Measurements from ENCODE around the gene FAM114A1.
"Not testable (repeated sequence)": the region's sequence is repeated elsewhere in the genome, so short reads cannot be mapped to it uniquely, and the experiment has no call there.

FAM114A1 gene

DNA sequence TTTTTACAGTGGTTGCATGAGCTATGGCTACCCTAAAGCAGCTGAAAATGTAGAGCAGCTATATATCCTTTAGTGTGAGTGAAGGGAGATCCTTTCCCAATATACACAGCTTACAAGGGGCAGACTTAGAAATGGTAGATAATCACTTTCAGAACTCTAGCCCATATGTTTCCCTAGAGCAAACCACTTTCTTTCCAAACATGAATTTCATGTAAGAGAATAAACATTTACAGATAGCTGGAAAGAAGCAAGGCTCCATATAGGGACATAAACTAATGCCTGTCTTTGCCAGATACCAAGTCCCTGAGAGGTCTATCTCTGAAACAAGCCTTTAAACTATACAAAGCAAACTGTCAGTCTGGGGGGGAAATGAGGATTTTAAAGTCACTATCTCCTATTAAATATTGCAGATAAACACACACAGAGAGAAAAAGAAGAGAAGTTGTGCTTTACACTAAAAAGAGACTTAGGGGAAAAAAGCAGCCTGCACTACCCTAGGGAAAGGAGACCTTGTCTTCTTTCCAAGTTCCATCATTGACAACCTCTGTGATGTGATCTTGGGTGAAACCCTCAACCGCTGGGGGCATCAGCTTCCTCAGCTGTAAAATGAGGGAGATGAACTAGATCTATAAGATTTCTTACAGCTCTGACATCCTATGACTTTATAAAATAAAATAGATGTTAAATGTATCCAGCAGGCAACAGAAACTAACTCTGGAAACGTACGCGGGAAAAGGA lies 91.0 kb downstream of the FAM114A1 start:
- no peak overlapping the region for H3K4me3 ChIP-seq (ENCODE audit: low read length)
- H3K36me3 ChIP-seq (ENCODE audit: insufficient read depth, low read length) = no peaks in the 10 kb centered on the region
- H3K4me1 ChIP-seq (ENCODE audit: control insufficient read depth, insufficient read depth, low read length) = no peaks in the 10 kb centered on the region
- H3K4me2 ChIP-seq (ENCODE audit: low read length) = no peak overlapping the region
- no peaks in the 10 kb centered on the region for H3K9me3 ChIP-seq (replicated peaks; ENCODE audit: low read length)
- H3K9ac ChIP-seq (ENCODE audit: low read depth, low read length) = no peak overlapping the region
- no peaks in the 10 kb centered on the region for H3K27me3 ChIP-seq (ENCODE audit: control insufficient read depth, insufficient read depth, low read length)

DNA sequence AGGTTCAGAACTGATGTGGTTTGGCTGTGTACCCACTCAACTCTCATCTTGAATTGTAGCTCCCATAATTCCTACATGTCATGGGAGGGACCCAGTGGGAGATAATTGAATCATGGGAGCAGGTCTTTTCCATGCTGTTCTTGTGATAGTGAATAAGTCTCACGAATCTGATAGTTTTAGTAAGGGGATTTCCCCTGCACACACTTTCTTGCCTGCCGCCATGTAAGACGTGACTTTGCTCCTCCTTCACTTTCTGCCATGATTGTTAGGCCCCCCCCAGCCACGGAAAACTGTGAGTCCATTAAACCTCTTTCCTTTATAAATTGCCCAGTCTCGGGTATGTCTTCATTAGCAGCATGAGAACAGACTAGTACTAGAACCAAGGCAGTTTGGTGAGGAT lies 91.6 kb downstream of the FAM114A1 start:
- not testable (repeated sequence) for H3K9me3 ChIP-seq (replicated peaks; ENCODE audit: low read length); H3K4me2 ChIP-seq (ENCODE audit: low read length); H3K4me1 ChIP-seq (ENCODE audit: control insufficient read depth, insufficient read depth, low read length); H3K27me3 ChIP-seq (ENCODE audit: control insufficient read depth, insufficient read depth, low read length); H3K36me3 ChIP-seq (ENCODE audit: insufficient read depth, low read length); H3K4me3 ChIP-seq (ENCODE audit: low read length); H3K9ac ChIP-seq (ENCODE audit: low read depth, low read length)

DNA sequence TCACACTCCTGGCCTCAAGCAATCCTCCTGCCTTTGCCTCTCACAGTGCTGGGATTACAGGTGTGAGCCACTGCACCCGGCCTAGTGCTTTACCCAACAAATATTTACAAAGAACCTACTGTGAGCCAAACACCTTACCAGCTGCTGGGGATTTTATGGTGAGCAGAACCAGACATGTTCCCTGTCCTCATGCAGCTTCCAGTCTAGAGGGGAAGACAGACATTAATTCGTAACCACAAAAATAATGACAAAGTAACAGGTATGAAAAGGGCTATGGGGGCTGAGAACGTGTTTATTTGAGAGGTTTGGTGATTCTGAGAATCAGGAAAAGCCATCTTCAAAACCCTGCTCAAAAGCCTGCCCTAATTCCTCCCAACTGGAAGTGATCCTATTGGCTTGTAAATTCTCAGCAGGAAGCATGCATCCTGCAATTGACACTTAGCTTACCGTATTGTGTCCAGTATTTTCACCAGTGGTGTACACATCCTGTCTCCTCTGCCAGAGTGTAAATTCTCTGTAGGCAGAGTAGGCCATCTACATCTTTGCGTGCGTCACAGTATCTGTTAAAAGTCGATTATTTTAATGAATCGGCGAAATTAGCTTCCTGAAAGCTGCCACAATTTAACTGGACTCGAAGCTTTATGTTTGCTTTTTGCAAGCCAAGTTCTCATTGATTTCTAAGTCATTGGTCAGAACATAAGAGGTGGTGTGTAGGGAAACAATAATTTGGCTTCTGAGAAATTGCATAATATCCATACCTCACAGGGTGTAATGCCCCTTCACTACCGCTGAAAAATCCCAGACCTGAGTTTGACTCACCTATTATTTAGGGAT lies 97.6 kb downstream of the FAM114A1 start:
- Histone ChIP-seq H3K9me3 (replicated peaks; ENCODE audit: low read length) (no peaks in the 10 kb centered on the region), H3K36me3 (ENCODE audit: insufficient read depth, low read length) (no peaks in the 10 kb centered on the region), H3K9ac (ENCODE audit: low read depth, low read length) (no peak overlapping the region), H3K4me1 (ENCODE audit: control insufficient read depth, insufficient read depth, low read length) (no peaks in the 10 kb centered on the region), H3K4me3 (ENCODE audit: low read length) (no peak overlapping the region), H3K4me2 (ENCODE audit: low read length) (no peak overlapping the region), H3K27me3 (ENCODE audit: control insufficient read depth, insufficient read depth, low read length) (no peaks in the 10 kb centered on the region)

DNA sequence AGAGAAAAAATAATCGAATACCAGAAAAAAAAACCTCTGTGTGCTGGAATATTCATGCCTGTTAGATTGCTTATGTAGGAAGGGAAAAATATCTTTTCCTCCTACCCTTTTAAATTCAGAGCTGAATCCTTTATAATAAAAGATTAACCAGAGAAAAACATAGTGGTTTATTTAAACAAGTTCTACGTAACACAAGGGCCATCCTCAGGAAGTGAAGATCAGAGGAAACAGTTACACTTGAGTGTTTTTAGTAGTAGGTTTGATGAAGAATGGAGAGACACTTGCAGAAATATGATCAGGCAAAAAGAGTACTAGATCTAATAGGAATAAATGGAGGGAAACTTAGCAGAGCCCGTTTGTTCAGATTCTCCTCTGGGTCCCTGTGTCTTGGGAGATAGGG lies 98.3 kb downstream of the FAM114A1 start:
- Histone ChIP-seq H3K9ac (ENCODE audit: low read depth, low read length) (no peak overlapping the region), H3K36me3 (ENCODE audit: insufficient read depth, low read length) (no peaks in the 10 kb centered on the region), H3K4me1 (ENCODE audit: control insufficient read depth, insufficient read depth, low read length) (no peaks in the 10 kb centered on the region), H3K4me2 (ENCODE audit: low read length) (no peak overlapping the region), H3K4me3 (ENCODE audit: low read length) (no peak overlapping the region), H3K27me3 (ENCODE audit: control insufficient read depth, insufficient read depth, low read length) (no peaks in the 10 kb centered on the region), H3K9me3 (replicated peaks; ENCODE audit: low read length) (no peaks in the 10 kb centered on the region)

DNA sequence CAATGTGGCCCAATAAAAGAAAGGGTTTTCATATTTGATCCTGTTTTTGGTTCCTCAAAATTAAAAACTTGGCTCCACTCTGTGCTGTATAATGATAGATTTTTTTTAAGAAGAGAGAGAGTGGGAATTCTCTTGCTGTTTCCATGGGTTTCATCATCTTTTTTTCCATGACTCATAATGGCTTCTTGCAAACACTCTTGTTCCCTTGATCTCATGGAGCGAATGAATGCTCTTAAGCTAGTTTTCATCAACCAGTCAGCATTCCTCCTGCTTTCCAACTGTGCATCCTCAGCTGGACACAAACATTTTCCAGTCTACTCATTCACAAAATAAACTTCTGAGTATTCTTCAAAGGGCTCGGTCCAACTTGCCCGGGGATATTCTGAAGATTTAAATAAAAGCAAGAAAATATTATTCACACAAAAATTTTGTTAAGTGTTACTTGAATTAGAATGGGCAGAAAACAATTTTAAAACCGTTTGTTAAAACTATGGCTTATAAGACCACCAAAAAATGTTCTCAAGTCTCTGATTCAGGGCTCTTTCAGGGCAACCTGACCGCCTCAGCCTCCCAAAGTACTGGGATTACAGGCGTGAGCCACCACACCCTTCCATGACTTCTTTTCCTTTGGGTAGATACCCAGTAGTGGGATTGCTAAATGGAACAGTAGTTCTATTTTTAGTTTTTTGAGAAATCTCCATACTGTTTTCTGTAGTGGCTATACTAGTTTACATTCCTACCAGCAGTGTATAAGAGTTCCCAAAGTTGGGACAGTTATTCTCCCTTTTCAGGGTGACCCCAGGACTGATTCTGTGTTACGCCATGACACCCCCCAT lies 99.9 kb downstream of the FAM114A1 start:
- Histone ChIP-seq H3K9me3 (replicated peaks; ENCODE audit: low read length) (no peaks in the 10 kb centered on the region), H3K9ac (ENCODE audit: low read depth, low read length) (no peak overlapping the region), H3K4me3 (ENCODE audit: low read length) (no peak overlapping the region), H3K4me1 (ENCODE audit: control insufficient read depth, insufficient read depth, low read length) (no peaks in the 10 kb centered on the region), H3K4me2 (ENCODE audit: low read length) (no peak overlapping the region), H3K27me3 (ENCODE audit: control insufficient read depth, insufficient read depth, low read length) (no peaks in the 10 kb centered on the region), H3K36me3 (ENCODE audit: insufficient read depth, low read length) (no peaks in the 10 kb centered on the region)

DNA sequence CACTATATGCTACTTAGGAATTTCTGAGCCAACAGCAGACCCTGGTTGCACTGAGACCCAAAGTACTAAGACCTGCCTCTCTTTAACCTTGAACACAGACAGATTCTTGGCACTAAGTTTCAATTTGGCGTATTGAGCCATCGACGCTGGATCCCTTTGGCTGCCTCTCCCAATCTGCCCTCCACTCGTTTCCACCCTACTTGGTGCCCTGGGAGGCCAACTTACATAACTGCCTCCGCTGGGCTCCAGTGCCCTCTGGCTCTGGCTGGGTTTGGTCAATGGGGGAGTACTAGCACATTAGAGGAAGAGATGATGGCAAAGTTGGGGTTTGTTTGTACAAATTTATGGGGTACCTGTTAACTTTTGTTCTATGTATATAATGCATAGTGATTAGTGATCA lies 101.1 kb downstream of the FAM114A1 start:
- no peak overlapping the region for H3K9ac ChIP-seq (ENCODE audit: low read depth, low read length)
- H3K36me3 ChIP-seq (ENCODE audit: insufficient read depth, low read length) = no peaks in the 10 kb centered on the region

DNA sequence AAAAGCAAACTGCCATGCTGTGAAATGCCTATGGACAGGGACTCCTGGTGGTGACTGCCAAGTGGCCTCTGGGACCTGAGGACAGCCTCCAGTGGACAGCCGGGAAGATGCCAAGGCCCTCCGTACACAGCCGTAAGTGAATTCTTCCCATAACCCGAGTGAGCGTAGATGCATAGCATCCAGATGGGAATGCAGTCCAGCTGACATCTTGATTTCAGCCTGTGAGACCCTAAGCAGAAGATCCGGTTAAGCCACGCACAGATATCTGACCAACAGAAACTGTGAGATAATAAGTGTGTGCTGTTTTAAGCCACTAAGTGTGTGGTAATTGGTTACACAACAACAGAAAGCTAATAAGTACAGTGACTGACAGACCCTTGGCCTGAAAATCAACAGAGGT lies 108.7 kb downstream of the FAM114A1 start:
- H3K4me3 ChIP-seq (ENCODE audit: low read length) = no peak overlapping the region
- H3K9ac ChIP-seq (ENCODE audit: low read depth, low read length) = no peak overlapping the region
- no peaks in the 10 kb centered on the region for H3K9me3 ChIP-seq (replicated peaks; ENCODE audit: low read length)
- no peak overlapping the region for H3K4me2 ChIP-seq (ENCODE audit: low read length)
- no peaks in the 10 kb centered on the region for H3K27me3 ChIP-seq (ENCODE audit: control insufficient read depth, insufficient read depth, low read length)
- H3K36me3 ChIP-seq (ENCODE audit: insufficient read depth, low read length) = no peaks in the 10 kb centered on the region
- H3K4me1 ChIP-seq (ENCODE audit: control insufficient read depth, insufficient read depth, low read length) = peaks cover 7% of the 10 kb centered on the region

More for the DNA sequence above, 101.1 kb downstream of the FAM114A1 start:
- Histone ChIP-seq H3K9me3 (replicated peaks; ENCODE audit: low read length) (no peaks in the 10 kb centered on the region), H3K27me3 (ENCODE audit: control insufficient read depth, insufficient read depth, low read length) (no peaks in the 10 kb centered on the region), H3K4me2 (ENCODE audit: low read length) (no peak overlapping the region), H3K4me3 (ENCODE audit: low read length) (no peak overlapping the region), H3K4me1 (ENCODE audit: control insufficient read depth, insufficient read depth, low read length) (no peaks in the 10 kb centered on the region)

DNA sequence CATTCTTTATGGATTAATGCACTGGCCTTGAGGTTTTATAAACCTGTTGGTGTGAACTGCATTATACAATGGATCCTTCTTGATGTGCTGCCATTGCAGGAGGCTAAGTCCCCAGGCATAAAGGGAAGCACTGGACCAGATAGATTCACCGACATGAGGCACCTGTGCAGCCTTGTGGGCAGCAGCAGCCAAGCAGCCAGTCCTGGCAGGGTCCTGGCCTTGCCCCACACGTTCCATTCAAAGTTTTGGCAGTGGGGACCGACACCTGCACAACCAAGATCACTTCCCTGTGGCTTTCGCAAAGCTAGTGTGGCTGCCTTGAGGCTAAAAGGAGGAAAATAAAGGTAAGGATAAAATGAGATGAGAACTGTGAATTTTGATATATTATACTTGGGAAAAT lies 111.5 kb downstream of the FAM114A1 start:
- Histone ChIP-seq H3K4me3 (ENCODE audit: low read length) (no peak overlapping the region), H3K27me3 (ENCODE audit: control insufficient read depth, insufficient read depth, low read length) (no peaks in the 10 kb centered on the region), H3K9me3 (replicated peaks; ENCODE audit: low read length) (no peaks in the 10 kb centered on the region), H3K9ac (ENCODE audit: low read depth, low read length) (no peak overlapping the region), H3K4me2 (ENCODE audit: low read length) (no peak overlapping the region), H3K36me3 (ENCODE audit: insufficient read depth, low read length) (no peaks in the 10 kb centered on the region), H3K4me1 (ENCODE audit: control insufficient read depth, insufficient read depth, low read length) (peaks cover 33% of the 10 kb centered on the region)

DNA sequence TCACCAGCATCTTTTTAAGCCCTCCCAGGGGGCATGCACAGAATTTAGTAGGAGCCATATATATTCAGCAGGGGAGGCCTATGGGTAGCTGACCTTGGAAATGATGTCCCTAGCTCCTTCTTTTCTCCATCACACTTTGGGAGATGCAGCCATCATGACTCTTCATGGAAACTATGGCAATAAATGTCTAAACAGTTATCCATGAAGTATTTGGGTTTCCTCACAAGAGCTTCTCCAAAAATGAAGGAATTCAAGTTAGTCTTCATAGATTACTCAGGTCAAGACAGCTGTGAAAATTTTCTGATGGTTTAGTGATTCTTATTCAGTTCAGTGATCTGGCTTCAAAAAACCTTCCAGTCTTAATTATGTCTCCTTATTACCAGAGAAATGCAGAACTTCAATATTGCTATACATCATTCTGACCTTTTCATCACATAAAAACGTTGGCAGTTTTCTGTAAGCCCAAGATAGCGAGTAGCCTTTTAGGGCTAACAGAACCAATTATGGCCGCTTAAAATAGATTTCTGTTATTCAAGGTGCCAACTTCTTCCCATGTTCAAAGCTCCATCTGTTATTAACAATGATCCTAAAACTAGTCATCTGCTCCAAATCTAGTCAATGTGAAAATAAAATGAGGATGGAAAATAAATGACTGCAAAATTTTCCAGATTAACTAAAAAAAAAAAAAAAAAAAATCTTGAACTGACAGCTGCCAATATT lies 112.1 kb downstream of the FAM114A1 start:
- no peaks in the 10 kb centered on the region for H3K27me3 ChIP-seq (ENCODE audit: control insufficient read depth, insufficient read depth, low read length)
- no peaks in the 10 kb centered on the region for H3K9me3 ChIP-seq (replicated peaks; ENCODE audit: low read length)
- peaks cover 39% of the 10 kb centered on the region for H3K4me1 ChIP-seq (ENCODE audit: control insufficient read depth, insufficient read depth, low read length)
- H3K36me3 ChIP-seq (ENCODE audit: insufficient read depth, low read length) = no peaks in the 10 kb centered on the region
- no peak overlapping the region for H3K4me3 ChIP-seq (ENCODE audit: low read length)
- no peak overlapping the region for H3K4me2 ChIP-seq (ENCODE audit: low read length)
- H3K9ac ChIP-seq (ENCODE audit: low read depth, low read length) = no peak overlapping the region

DNA sequence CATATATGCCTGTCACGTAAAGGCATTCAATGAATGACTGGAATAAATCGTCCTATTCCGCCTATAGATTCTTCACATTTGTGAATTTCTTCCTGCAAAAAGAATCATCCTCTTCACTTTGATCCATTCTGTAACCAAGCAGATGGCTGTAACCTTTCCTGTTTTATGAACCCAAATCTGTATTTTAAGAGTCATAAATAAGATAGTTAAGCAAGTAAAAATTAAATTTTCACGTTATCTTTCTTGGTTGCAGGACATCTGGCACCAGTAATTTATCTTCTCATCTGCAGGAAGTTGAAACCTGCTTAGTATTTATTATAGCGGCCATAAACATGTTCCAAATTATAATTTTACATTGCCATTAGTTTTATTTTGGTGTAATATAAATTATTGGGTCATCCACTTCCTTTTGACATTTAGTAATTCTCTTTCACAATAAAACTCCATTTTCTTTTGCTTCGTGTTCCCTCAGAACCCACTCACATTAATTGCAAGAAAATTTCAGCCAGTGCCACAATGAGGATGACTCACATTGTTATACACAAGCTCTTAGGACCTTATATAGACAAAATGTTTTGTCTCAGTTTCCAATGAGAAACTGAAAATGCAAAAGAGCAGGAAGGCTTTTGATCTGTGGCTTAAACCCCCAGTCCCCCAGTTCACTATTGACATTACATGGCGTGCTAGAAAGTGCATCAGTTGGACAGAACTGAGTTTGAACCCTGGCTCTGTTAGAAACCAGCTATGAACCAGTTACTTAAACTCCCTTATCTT lies 113.5 kb downstream of the FAM114A1 start:
- no peaks in the 10 kb centered on the region for H3K36me3 ChIP-seq (ENCODE audit: insufficient read depth, low read length)
- H3K4me2 ChIP-seq (ENCODE audit: low read length) = no peak overlapping the region
- H3K27me3 ChIP-seq (ENCODE audit: control insufficient read depth, insufficient read depth, low read length) = no peaks in the 10 kb centered on the region
- H3K4me3 ChIP-seq (ENCODE audit: low read length) = no peak overlapping the region
- no peaks in the 10 kb centered on the region for H3K9me3 ChIP-seq (replicated peaks; ENCODE audit: low read length)
- no peak overlapping the region for H3K9ac ChIP-seq (ENCODE audit: low read depth, low read length)
- H3K4me1 ChIP-seq (ENCODE audit: control insufficient read depth, insufficient read depth, low read length) = peaks cover 53% of the 10 kb centered on the region

All from skeletal muscle satellite cell (primary cell).